Loucy (cell line): ENCODE results near the gene NECTIN2.

Experiments
- CTCF ChIP-seq: fragments of 200-600 bp; sonication (generic); conservative IDR thresholded peaks from 2 replicates; pipeline ENCODE4 v1.5.1; 2014; ENCODE audit warnings: mild to moderate bottlenecking, antibody characterized with exemption, low read length
- EZH2phosphoT487 ChIP-seq: fragments of 200-600 bp; IDR thresholded peaks from 2 replicates; pipeline ENCODE4 v1.6.1; 2018; ENCODE audit warnings: antibody characterized with exemption, mild to moderate bottlenecking, moderate library complexity, borderline replicate concordance

GRCh38 chr19:44807162-44807561 is 38.9 kb upstream of the NECTIN2 start:
- no peak for TF ChIP-seq CTCF
- no peak for TF ChIP-seq EZH2phosphoT487
